OCI-LY3 (cell line): Measurements from ENCODE around the gene ATP1A4.
"Not testable (repeated sequence)": the region's sequence is repeated elsewhere in the genome, so short reads cannot be mapped to it uniquely, and the experiment has no call there.

ENCODE experiments used
- H2AFZ ChIP-seq: fragments of 200-600, 300-600 bp; shearing (Covaris generic); 2 replicates; pipeline ENCODE4 v1.6.0; 2014; ENCODE audit warnings: antibody characterized with exemption, low read depth, low read length
- H3K27ac ChIP-seq: fragments of 200-600, 300-600 bp; sonication (generic); 2 replicates; pipeline ENCODE4 v1.5.1; 2014; ENCODE audit warnings: mild to moderate bottlenecking, low read length, moderate library complexity, mixed read lengths
- H3K27me3 ChIP-seq: fragments of 200-600, 300-600 bp; sonication (generic); 2 replicates; pipeline ENCODE4 v1.6.1; 2014; ENCODE audit warnings: low read depth, low read length, mixed read lengths
- H3K36me3 ChIP-seq: fragments of 200-600, 300-600 bp; sonication (generic); replicated peaks from 2 replicates; pipeline ENCODE3; 2014; ENCODE audit warnings: low read depth, low read length, mixed read lengths
- H3K4me1 ChIP-seq: fragments of 300-600, 200-600 bp; sonication (generic); 2 replicates; pipeline ENCODE4 v1.6.1; 2014; ENCODE audit warnings: low read length, mixed read lengths
- H3K4me2 ChIP-seq: fragments of 200-600, 300-600 bp; sonication (generic); 2 replicates; pipeline ENCODE4 v1.6.1; 2014; ENCODE audit warnings: low read length, mixed read lengths
- H3K4me3 ChIP-seq: fragments of 300-600, 200-600 bp; sonication (generic); 2 replicates; pipeline ENCODE4 v1.5.1; 2014; ENCODE audit warnings: antibody characterized with exemption, mild to moderate bottlenecking, low read length, moderate library complexity
- H3K79me2 ChIP-seq: fragments of 300-600, 200-600 bp; shearing (Covaris generic); 2 replicates; pipeline ENCODE4 v1.6.1; 2014; ENCODE audit warnings: mild to moderate bottlenecking, low read length, mixed read lengths
- H3K9ac ChIP-seq: fragments of 300-600, 200-600 bp; shearing (Covaris generic); 2 replicates; pipeline ENCODE4 v1.6.0; 2014; ENCODE audit warnings: mild to moderate bottlenecking, low read length, moderate library complexity
- H3K9me3 ChIP-seq: fragments of 200-600, 300-600 bp; shearing (Covaris generic); 2 replicates; pipeline ENCODE4 v1.6.1; 2014; ENCODE audit warnings: low read length, mixed read lengths; ENCODE audit not compliant: insufficient read depth
- H4K20me1 ChIP-seq: fragments of 200-600, 300-600 bp; sonication (generic); 2 replicates; pipeline ENCODE4 v1.6.1; 2016; ENCODE audit warnings: low read length, mixed read lengths; ENCODE audit not compliant: insufficient read depth
- EZH2phosphoT487 ChIP-seq: fragments of 200-600 bp; shearing (Covaris generic); IDR thresholded peaks from 2 replicates; pipeline ENCODE4 v1.6.1; 2018; ENCODE audit warnings: antibody characterized with exemption, mixed run types, low read depth
- TF ChIP-seq, protein P1 (sequence below): fragments of 200-600, 300-600 bp; sonication (generic); IDR thresholded peaks from 2 replicates; pipeline ENCODE4 v1.5.1; 2014; ENCODE audit warnings: antibody characterized with exemption, low read length, low read depth

ATP1A4 gene

DNA sequence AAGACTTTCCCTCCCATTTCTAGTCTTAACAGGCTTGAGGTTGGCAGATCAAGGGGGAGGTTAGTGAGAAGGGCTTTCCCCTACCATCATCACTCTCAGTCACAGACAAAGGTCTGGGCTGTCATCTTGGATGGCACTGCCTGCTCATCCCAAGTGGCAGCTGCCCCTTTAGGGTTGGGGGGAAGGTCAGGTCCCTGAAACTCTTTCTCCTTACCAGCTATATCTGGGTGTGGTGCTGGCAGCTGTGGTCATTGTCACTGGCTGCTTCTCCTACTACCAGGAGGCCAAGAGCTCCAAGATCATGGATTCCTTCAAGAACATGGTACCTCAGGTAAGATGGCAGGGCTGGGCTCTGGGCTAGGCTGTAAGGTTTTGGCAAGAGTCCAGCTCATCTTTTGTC lies 27.7 kb upstream of the ATP1A4 start:
- no peaks in the 10 kb centered on the region for H3K79me2 ChIP-seq
- no peak overlapping the region for H3K4me3 ChIP-seq
- no peak for TF ChIP-seq EZH2phosphoT487
- TF ChIP-seq, protein P1, sequence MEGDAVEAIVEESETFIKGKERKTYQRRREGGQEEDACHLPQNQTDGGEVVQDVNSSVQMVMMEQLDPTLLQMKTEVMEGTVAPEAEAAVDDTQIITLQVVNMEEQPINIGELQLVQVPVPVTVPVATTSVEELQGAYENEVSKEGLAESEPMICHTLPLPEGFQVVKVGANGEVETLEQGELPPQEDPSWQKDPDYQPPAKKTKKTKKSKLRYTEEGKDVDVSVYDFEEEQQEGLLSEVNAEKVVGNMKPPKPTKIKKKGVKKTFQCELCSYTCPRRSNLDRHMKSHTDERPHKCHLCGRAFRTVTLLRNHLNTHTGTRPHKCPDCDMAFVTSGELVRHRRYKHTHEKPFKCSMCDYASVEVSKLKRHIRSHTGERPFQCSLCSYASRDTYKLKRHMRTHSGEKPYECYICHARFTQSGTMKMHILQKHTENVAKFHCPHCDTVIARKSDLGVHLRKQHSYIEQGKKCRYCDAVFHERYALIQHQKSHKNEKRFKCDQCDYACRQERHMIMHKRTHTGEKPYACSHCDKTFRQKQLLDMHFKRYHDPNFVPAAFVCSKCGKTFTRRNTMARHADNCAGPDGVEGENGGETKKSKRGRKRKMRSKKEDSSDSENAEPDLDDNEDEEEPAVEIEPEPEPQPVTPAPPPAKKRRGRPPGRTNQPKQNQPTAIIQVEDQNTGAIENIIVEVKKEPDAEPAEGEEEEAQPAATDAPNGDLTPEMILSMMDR, result no peak
- H2AFZ ChIP-seq, result no peak overlapping the region
- no peaks in the 10 kb centered on the region for H3K36me3 ChIP-seq
- 0 out of 2 replicates have a peak, but pooled peaks cover 4% of the 10 kb centered on the region for H3K27me3 ChIP-seq
- H3K9ac ChIP-seq, result no peak overlapping the region
- no peak overlapping the region for H3K4me2 ChIP-seq
- H3K9me3 ChIP-seq, result no peaks in the 10 kb centered on the region
- peaks cover 4% of the 10 kb centered on the region for H3K4me1 ChIP-seq
- H3K27ac ChIP-seq, result no peak overlapping the region
- no peaks in the 10 kb centered on the region for H4K20me1 ChIP-seq

DNA sequence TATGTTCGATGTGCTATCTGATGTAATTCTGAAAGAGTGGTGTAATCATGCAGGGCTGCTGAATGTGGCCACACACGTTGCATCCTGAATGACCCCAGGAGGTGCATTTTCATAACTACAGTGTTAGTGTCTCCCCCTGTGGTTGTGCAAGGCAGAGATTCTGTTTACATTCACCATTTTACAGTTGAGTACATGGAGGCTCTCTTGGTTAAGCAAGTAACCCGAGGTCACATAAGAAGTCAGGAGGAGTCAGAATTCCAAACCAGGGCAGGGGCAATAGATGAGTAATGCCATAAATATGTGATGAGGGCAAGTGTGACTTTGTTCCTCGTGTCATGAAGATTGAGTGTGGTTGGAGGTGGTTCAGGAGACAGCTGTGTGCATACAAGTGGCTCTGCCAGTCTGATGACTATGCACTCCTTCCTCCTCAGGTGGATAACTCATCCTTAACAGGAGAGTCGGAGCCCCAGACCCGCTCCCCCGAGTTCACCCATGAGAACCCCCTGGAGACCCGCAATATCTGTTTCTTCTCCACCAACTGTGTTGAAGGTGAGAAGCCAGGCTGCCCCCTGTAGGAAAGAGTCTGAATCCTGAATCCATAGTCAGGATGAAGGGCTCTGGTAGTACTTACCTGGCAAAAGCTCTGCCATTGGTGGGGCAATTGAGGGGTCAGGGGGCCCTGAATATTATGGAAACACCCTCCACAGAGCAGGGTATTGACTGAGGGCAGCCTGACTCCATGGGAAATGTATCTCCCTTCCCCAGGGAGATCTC lies 26.5 kb upstream of the ATP1A4 start:
- Histone ChIP-seq H3K27ac (no peak overlapping the region), H3K4me1 (no peaks in the 10 kb centered on the region), H4K20me1 (no peaks in the 10 kb centered on the region), H3K4me3 (no peak overlapping the region), H3K9ac (no peak overlapping the region), H2AFZ (no peak overlapping the region), H3K4me2 (no peak overlapping the region), H3K9me3 (no peaks in the 10 kb centered on the region), H3K36me3 (no peaks in the 10 kb centered on the region), H3K27me3 (0 out of 2 replicates have a peak, but pooled peaks cover 4% of the 10 kb centered on the region), H3K79me2 (no peaks in the 10 kb centered on the region)
- TF ChIP-seq EZH2phosphoT487, result no peak
- TF ChIP-seq, protein P1, result no peak

DNA sequence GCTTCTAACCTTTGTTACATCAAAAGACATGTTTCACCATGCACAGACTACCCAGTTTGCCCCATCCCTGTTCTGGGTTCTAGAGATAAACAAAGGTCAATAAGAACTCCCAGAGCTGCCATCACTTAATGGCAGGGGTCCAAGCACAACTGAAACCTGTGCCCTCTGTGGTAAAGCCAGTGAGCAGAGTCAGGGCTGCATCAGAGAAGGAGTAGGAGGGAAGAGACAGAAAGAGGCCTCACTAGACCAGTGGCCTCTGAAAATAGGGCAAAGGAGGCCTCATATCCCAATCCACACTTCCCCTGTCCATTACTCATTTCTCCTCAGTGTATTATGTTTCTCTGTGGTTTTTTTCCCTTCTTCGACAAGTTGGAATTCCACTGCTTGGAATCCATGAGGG lies 25.7 kb upstream of the ATP1A4 start:
- no peak overlapping the region for H2AFZ ChIP-seq

DNA sequence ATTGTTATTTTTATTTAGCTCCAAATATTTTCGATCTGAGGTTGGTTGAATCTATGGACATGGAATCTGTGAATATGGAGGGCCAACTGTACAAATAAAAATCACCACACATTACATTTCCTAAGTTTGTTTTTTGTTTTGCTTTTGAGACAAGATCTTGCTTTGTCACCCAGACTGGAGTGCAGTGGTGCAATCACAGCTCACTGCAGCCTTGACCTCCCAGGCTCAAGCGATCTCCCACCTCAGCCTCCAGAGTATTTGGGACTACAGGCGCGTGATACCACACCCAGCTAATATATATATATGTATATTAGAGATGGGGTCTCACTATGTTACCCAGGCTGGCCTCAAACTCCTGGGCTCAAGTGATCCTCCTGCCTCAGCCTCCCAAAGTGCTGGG lies 25.1 kb upstream of the ATP1A4 start:
- H3K36me3 ChIP-seq, H3K4me1 ChIP-seq, H3K4me3 ChIP-seq, H3K9me3 ChIP-seq, H3K9ac ChIP-seq, H4K20me1 ChIP-seq, H2AFZ ChIP-seq, H3K79me2 ChIP-seq, H3K4me2 ChIP-seq, H3K27ac ChIP-seq, H3K27me3 ChIP-seq: not testable (repeated sequence)

More for the DNA sequence above, 25.7 kb upstream of the ATP1A4 start:
- no peak for TF ChIP-seq EZH2phosphoT487
- TF ChIP-seq, protein P1, result no peak
- no peaks in the 10 kb centered on the region for H4K20me1 ChIP-seq
- H3K27me3 ChIP-seq, result 0 out of 2 replicates have a peak, but pooled peaks cover 4% of the 10 kb centered on the region
- H3K9ac ChIP-seq, result no peak overlapping the region
- H3K4me2 ChIP-seq, result no peak overlapping the region
- no peaks in the 10 kb centered on the region for H3K9me3 ChIP-seq
- H3K27ac ChIP-seq, result no peak overlapping the region
- H3K4me3 ChIP-seq, result no peak overlapping the region
- no peaks in the 10 kb centered on the region for H3K79me2 ChIP-seq
- no peaks in the 10 kb centered on the region for H3K36me3 ChIP-seq
- no peaks in the 10 kb centered on the region for H3K4me1 ChIP-seq
